Caco-2 (cell line): ENCODE data around the gene DLG2. TPM values are rescaled to one million over a fixed set of nuclear protein-coding genes. Genes with fewer than 3 reads are reported as not detected.
A peak's percentile ranks its signal among the peaks of the same experiment; 100 is the strongest.

ENCODE experiments used
- BruUV-seq: library from RNA; stranded (reverse); fragments of 400-500 nt; replicated peaks from 2 replicates; lab custom pipeline; 2021; lab: Mats Ljungman, UMichigan
- CTCF ChIA-PET: fragments of 300-600 bp; sonication (Branson Sonifier 250); formaldehyde crosslinking; loops from one replicate; lab custom pipeline; 2022; ENCODE audit warnings: antibody characterized with exemption; lab: Charles Lee
- POLR2A ChIA-PET: fragments of 300-600 bp; sonication (Branson Sonifier 250); formaldehyde crosslinking; loops from one replicate; lab custom pipeline; 2022; ENCODE audit warnings: antibody characterized with exemption; lab: Charles Lee
- DNase-seq, 2 experiments: peaks; one replicate each; pipeline versions ENCODE4 v3.0.0 to v3.0.0-alpha.2; 2020 to 2022
- H3K27me3 ChIP-seq: replicated peaks from 2 replicates; pipeline ENCODE4 v1.6.0; 2011; ENCODE audit warnings: low read length; ENCODE audit not compliant: control insufficient read depth, insufficient read depth
- H3K36me3 ChIP-seq: 2 replicates; pipeline ENCODE4 v1.5.1; 2011; ENCODE audit warnings: low read length; ENCODE audit not compliant: control insufficient read depth, insufficient read depth
- H3K4me1 ChIP-seq: fragments of 250-450 bp; sonication (Bioruptor Pico); 2 replicates; pipeline ENCODE4 v1.5.1; 2020; ENCODE audit warnings: mild to moderate bottlenecking
- H3K4me3 ChIP-seq: 2 replicates; pipeline ENCODE4 v1.5.1; 2011; ENCODE audit warnings: low read depth, mild to moderate bottlenecking, control low read depth, low read length
- H3K9me3 ChIP-seq: fragments of 250-450 bp; sonication (Bioruptor Pico); 2 replicates; pipeline ENCODE4 v1.5.1; 2020; ENCODE audit warnings: mild to moderate bottlenecking, moderate library complexity
- H3K27ac Mint-ChIP-seq: one replicate; pipeline ENCODE4 v1.8.0; 2022; ENCODE audit warnings: mixed read lengths; ENCODE audit not compliant: unreplicated experiment
- H3K27me3 Mint-ChIP-seq: one replicate; pipeline ENCODE4 v1.8.0; 2022; ENCODE audit warnings: mixed read lengths; ENCODE audit not compliant: insufficient read depth, unreplicated experiment
- H3K36me3 Mint-ChIP-seq: one replicate; pipeline ENCODE4 v1.8.0; 2022; ENCODE audit warnings: mild to moderate bottlenecking, mixed read lengths; ENCODE audit not compliant: insufficient read depth, unreplicated experiment
- H3K4me1 Mint-ChIP-seq: one replicate; pipeline ENCODE4 v1.8.0; 2022; ENCODE audit warnings: low read depth, mixed read lengths; ENCODE audit not compliant: unreplicated experiment
- H3K4me3 Mint-ChIP-seq: one replicate; pipeline ENCODE4 v1.8.0; 2022; ENCODE audit warnings: mild to moderate bottlenecking, moderate library complexity, mixed read lengths; ENCODE audit not compliant: unreplicated experiment
- H3K9me3 Mint-ChIP-seq: one replicate; pipeline ENCODE4 v1.8.0; 2022; ENCODE audit warnings: mixed read lengths; ENCODE audit not compliant: unreplicated experiment
- intact Hi-C: fragments of 100-400 bp; cut with micrococcal nuclease; formaldehyde crosslinking; loops from one replicate; pipeline ENCODE4 v1.10.0; 2022; ENCODE audit not compliant: unreplicated experiment
- total RNA-seq: library from RNA; stranded (reverse); gene quantifications from 2 replicates; pipeline ENCODE4 v1.2.3, GENCODE V29; 2022
- TF ChIP-seq, protein P1 (sequence below), 2 experiments: fragments of 200-600 bp in 1 of 2; IDR thresholded peaks; 1 replicate in 1 of 2; 2 replicates in 1 of 2; pipeline versions ENCODE4 v1.5.1 to v1.8.0; 2011 to 2022; ENCODE audit warnings: antibody characterized with exemption in 1 of 2, control low read depth in 1 of 2, inconsistent platforms in 1 of 2, low read depth in 1 of 2, low read length in 1 of 2, mild to moderate bottlenecking in 1 of 2, moderate library complexity in 1 of 2; ENCODE audit not compliant: insufficient read depth in 1 of 2, severe bottlenecking in 1 of 2, unreplicated experiment in 1 of 2

DLG2 gene
- total RNA-seq, 1 experiment from 2014 or later = 21.6 TPM

DNA sequence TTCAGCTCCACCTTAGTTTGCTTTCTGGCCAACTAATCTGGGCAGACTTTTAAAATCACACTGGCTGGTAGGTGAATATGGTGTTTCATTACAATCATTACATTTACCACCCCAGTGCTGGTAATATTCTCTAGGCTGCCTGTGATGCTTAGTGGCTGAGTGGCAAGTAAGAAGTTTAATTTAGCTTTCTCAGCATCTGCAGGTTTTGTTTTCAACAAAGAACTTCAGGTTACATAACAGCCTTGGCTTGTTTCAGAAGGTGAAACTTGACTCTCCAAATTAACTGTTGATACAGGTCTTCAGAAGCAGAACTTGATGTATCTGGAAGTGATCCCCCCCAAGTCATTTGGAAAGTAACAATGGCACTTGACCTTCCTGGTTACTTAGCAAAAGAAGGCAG lies 1917.7 kb downstream of the DLG2 start:
- H3K36me3 ChIP-seq = no peaks in the 10 kb centered on the region
- no peak for DNase-seq
- peaks cover 69% of the 10 kb centered on the region for H3K4me1 ChIP-seq
- no peaks in the 10 kb centered on the region for H3K9me3 ChIP-seq
- no peak overlapping the region for H3K4me3 ChIP-seq
- no peak overlapping the region for H3K4me3 Mint-ChIP-seq
- BruUV-seq = no TSS peak
- peaks cover 17% of the 10 kb centered on the region for H3K9me3 Mint-ChIP-seq
- H3K27me3 Mint-ChIP-seq = no peaks in the 10 kb centered on the region
- peak overlapping the region; percentile 91 for H3K27ac Mint-ChIP-seq
- POLR2A ChIA-PET = no interaction called here
- H3K27me3 ChIP-seq = no peaks in the 10 kb centered on the region
- TF ChIP-seq, protein P1, sequence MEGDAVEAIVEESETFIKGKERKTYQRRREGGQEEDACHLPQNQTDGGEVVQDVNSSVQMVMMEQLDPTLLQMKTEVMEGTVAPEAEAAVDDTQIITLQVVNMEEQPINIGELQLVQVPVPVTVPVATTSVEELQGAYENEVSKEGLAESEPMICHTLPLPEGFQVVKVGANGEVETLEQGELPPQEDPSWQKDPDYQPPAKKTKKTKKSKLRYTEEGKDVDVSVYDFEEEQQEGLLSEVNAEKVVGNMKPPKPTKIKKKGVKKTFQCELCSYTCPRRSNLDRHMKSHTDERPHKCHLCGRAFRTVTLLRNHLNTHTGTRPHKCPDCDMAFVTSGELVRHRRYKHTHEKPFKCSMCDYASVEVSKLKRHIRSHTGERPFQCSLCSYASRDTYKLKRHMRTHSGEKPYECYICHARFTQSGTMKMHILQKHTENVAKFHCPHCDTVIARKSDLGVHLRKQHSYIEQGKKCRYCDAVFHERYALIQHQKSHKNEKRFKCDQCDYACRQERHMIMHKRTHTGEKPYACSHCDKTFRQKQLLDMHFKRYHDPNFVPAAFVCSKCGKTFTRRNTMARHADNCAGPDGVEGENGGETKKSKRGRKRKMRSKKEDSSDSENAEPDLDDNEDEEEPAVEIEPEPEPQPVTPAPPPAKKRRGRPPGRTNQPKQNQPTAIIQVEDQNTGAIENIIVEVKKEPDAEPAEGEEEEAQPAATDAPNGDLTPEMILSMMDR (IDR thresholded peaks at IDR 0.05; ENCODE audit: insufficient read depth in 1 of 2, low read depth in 1 of 2, low read length in 1 of 2, severe bottlenecking in 1 of 2, unreplicated experiment in 1 of 2) = no peak
- peaks cover 11% of the 10 kb centered on the region for H3K36me3 Mint-ChIP-seq
- H3K4me1 Mint-ChIP-seq = peaks cover 61% of the 10 kb centered on the region
- CTCF ChIA-PET = no interaction called here
- intact Hi-C loops = no loop called here

DNA sequence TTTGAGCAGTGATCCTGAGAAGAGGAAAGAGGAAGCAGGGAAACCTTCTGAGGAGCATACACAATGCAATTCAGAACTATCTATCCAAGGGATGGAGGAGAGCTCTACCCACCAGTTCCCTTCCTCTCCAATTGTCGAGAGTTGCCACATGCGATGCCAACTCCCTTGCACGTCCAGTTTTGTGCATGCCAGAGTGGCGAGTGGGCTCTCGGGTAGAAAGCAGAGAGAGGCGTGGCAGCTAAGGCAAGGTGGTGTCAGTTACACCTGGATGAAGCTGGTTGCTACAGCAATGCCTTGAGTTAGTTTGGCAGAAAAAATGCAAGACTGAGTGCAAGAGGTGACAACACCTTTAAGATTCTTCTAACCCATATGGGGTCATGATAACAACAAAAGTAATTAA lies 1920.6 kb downstream of the DLG2 start:
- DNase-seq = peak; percentile 37 to 54
- Mint-ChIP-seq H3K4me3 (no peak overlapping the region), H3K4me1 (peaks cover 44% of the 10 kb centered on the region), H3K9me3 (no peaks in the 10 kb centered on the region), H3K27me3 (no peaks in the 10 kb centered on the region), H3K27ac (peak overlapping the region; percentile 58), H3K36me3 (peaks cover 10% of the 10 kb centered on the region)
- H3K4me1 ChIP-seq = peaks cover 40% of the 10 kb centered on the region
- no peaks in the 10 kb centered on the region for H3K9me3 ChIP-seq
- TF ChIP-seq, protein P1 (IDR thresholded peaks at IDR 0.05; ENCODE audit: insufficient read depth in 1 of 2, low read depth in 1 of 2, low read length in 1 of 2, severe bottlenecking in 1 of 2, unreplicated experiment in 1 of 2) = no peak
- no peak overlapping the region for H3K4me3 ChIP-seq
- H3K36me3 ChIP-seq = no peaks in the 10 kb centered on the region
- intact Hi-C loops = no loop called here
- CTCF ChIA-PET = interaction anchor here (0.6 to 0.8 kb wide), 2 partner anchors 16 to 376 kb away, joined by 3 to 4 read pairs; no protein-coding TSS in a partner anchor
- POLR2A ChIA-PET = no interaction called here
- BruUV-seq = no TSS peak
- no peaks in the 10 kb centered on the region for H3K27me3 ChIP-seq

DNA sequence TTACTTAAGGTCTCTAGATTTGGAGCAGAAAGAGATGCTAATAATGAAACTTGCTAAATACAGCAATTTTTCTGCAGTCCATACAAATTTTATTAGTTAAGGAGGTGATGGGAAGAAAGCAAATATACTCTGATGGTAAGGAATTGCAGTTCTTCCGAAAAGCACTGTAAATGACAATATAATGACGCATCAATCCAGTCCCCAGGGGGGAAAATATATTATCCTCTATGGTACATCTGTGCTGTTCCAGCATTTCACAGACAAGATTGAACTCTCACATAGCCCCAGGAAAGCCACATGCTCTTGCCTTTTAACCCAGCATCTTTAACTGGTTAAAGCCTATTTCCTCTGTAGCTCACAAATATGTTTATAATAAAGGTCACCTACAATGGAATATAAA lies 1924.3 kb downstream of the DLG2 start:
- DNase-seq = no peak
- H3K4me3 Mint-ChIP-seq = no peak overlapping the region
- peaks cover 4% of the 10 kb centered on the region for H3K36me3 Mint-ChIP-seq
- no peaks in the 10 kb centered on the region for H3K36me3 ChIP-seq
- no peaks in the 10 kb centered on the region for H3K9me3 Mint-ChIP-seq
- intact Hi-C loops = no loop called here
- TF ChIP-seq, protein P1 (IDR thresholded peaks at IDR 0.05; ENCODE audit: insufficient read depth in 1 of 2, low read depth in 1 of 2, low read length in 1 of 2, severe bottlenecking in 1 of 2, unreplicated experiment in 1 of 2) = no peak
- H3K27ac Mint-ChIP-seq = no peak overlapping the region
- POLR2A ChIA-PET = no interaction called here
- H3K27me3 ChIP-seq = no peaks in the 10 kb centered on the region
- H3K4me1 ChIP-seq = peaks cover 10% of the 10 kb centered on the region
- no TSS peak for BruUV-seq
- no peaks in the 10 kb centered on the region for H3K9me3 ChIP-seq
- H3K4me3 ChIP-seq = no peak overlapping the region
- no peaks in the 10 kb centered on the region for H3K27me3 Mint-ChIP-seq
- CTCF ChIA-PET = no interaction called here
- peaks cover 16% of the 10 kb centered on the region for H3K4me1 Mint-ChIP-seq
